Measurements from ENCODE around the gene CLPX. TPM values are rescaled to one million over a fixed set of nuclear protein-coding genes. Genes with fewer than 3 reads are reported as not detected.
"Not testable (repeated sequence)": the region's sequence is repeated elsewhere in the genome, so short reads cannot be mapped to it uniquely, and the experiment has no call there.

The CLPX gene
- total RNA-seq, 1 donor from 2014 or later = 47.2 TPM

GRCh38 chr15:65172531-65172930, 12.6 kb downstream of the CLPX start:
- no peak for DNase-seq (ENCODE audit: low spot score)

GRCh38 chr15:65171428-65171827, 13.7 kb downstream of the CLPX start:
- no peak for DNase-seq (ENCODE audit: low spot score)

GRCh38 chr15:65165875-65166274, 19.3 kb downstream of the CLPX start:
- no peak for DNase-seq (ENCODE audit: low spot score)

- no peak for DNase-seq (ENCODE audit: low spot score)
Measured at GRCh38 chr15:65164139-65164538, 21.0 kb downstream of the CLPX start.

GRCh38 chr15:65163041-65163440, 22.1 kb downstream of the CLPX start:
- DNase-seq (ENCODE audit: low spot score) = no peak

GRCh38 chr15:65156692-65157091, 28.4 kb downstream of the CLPX start:
- no peak for DNase-seq (ENCODE audit: low spot score)

- no peak for DNase-seq (ENCODE audit: low spot score)
Measured at GRCh38 chr15:65154720-65155119, 30.4 kb downstream of the CLPX start.

- no peak for DNase-seq (ENCODE audit: low spot score)
Measured at GRCh38 chr15:65147902-65148301, 37.2 kb downstream of the CLPX start.

- no peak for DNase-seq (ENCODE audit: low spot score)
Measured at GRCh38 chr15:65146438-65146837, 38.7 kb downstream of the CLPX start.

GRCh38 chr15:65138631-65139030, 46.5 kb downstream of the CLPX start:
- not testable (repeated sequence) for DNase-seq (ENCODE audit: low spot score)

GRCh38 chr15:65137893-65138292, 47.2 kb downstream of the CLPX start:
- not testable (repeated sequence) for DNase-seq (ENCODE audit: low spot score)

GRCh38 chr15:65137089-65137488, 48.1 kb downstream of the CLPX start:
- not testable (repeated sequence) for DNase-seq (ENCODE audit: low spot score)

- DNase-seq (ENCODE audit: low spot score) = no peak
Measured at GRCh38 chr15:65134538-65134937, 50.6 kb downstream of the CLPX start.

GRCh38 chr15:65133548-65134200, 51.5 kb downstream of the CLPX start, which contains the start of gene PDCD7:
TSS of gene PDCD7 (minus strand) at chr15:65133808. CDS start at chr15:65133781, 27 bp downstream.
- peak; percentile 89 for DNase-seq (ENCODE audit: low spot score)

- no peak for DNase-seq (ENCODE audit: low spot score)
Measured at GRCh38 chr15:65132878-65133547, 52.1 kb downstream of the CLPX start.

- DNase-seq (ENCODE audit: low spot score) = no peak
Measured at GRCh38 chr15:65130941-65131340, 54.2 kb downstream of the CLPX start.

- no peak for DNase-seq (ENCODE audit: low spot score)
Measured at GRCh38 chr15:65115542-65115941, 69.6 kb downstream of the CLPX start.

GRCh38 chr15:65115086-65115485, 70.1 kb downstream of the CLPX start, which contains the start of gene UBAP1L:
TSS of gene UBAP1L (minus strand) at chr15:65115200. CDS start at chr15:65106215, 8,985 bp downstream.
- DNase-seq (ENCODE audit: low spot score) = no peak

- no peak for DNase-seq (ENCODE audit: low spot score)
Measured at GRCh38 chr15:65110676-65111292, 74.4 kb downstream of the CLPX start.

- DNase-seq (ENCODE audit: low spot score) = no peak
Measured at GRCh38 chr15:65106011-65106590, 79.0 kb downstream of the CLPX start.

- no peak for DNase-seq (ENCODE audit: low spot score)
Measured at GRCh38 chr15:65105038-65105437, 80.1 kb downstream of the CLPX start.

- DNase-seq (ENCODE audit: low spot score) = no peak
Measured at GRCh38 chr15:65102912-65103311, 82.2 kb downstream of the CLPX start.
